IMR-90 (cell line): ENCODE results near the gene CIAO2B. TPM values are rescaled to one million over a fixed set of nuclear protein-coding genes. Genes with fewer than 3 reads are reported as not detected.

Experiments
- ATAC-seq: fragments of 200-7000 bp; cut with Tn5 transposase; 2 replicates; pipeline ENCODE4 v1.9.1; 2020; ENCODE audit warnings: low read depth, mild to moderate bottlenecking, moderate library complexity
- BruUV-seq: library from RNA; stranded (reverse); fragments of 400-500 nt; replicated peaks from 2 replicates; lab custom pipeline; 2021; lab: Mats Ljungman, UMichigan
- CTCF ChIA-PET: fragments of 300-600 bp; formaldehyde crosslinking; extraction: SDS; loops from one replicate; lab custom pipeline; 2021; ENCODE audit warnings: antibody characterized with exemption; lab: Yijun Ruan, JAX
- POLR2A ChIA-PET: fragments of 300-600 bp; sonication (Branson Sonifier 250); formaldehyde crosslinking; loops from one replicate; lab custom pipeline; 2022; ENCODE audit warnings: antibody characterized with exemption; ENCODE audit not compliant: unreplicated experiment; lab: Charles Lee
- DNase-seq: peaks from one replicate; pipeline ENCODE4 v3.0.0; 2013
- H2AFZ ChIP-seq: replicated peaks from 2 replicates; pipeline ENCODE3; 2013; ENCODE audit warnings: low read length, mild to moderate bottlenecking; ENCODE audit not compliant: poor library complexity
- H2AK5ac ChIP-seq: 2 replicates; pipeline ENCODE4 v1.6.1; 2013; ENCODE audit warnings: low read depth, low read length, inconsistent platforms
- H2AK9ac ChIP-seq: replicated peaks from 2 replicates; pipeline ENCODE3; 2013; ENCODE audit warnings: mild to moderate bottlenecking, low read depth, low read length, moderate library complexity; ENCODE audit not compliant: poor library complexity
- H2BK120ac ChIP-seq: 2 replicates; pipeline ENCODE4 v1.6.1; 2013; ENCODE audit warnings: low read depth, low read length, inconsistent platforms
- H2BK15ac ChIP-seq: 3 replicates; pipeline ENCODE4 v1.6.1; 2013; ENCODE audit warnings: low read depth, low read length, inconsistent platforms
- H2BK20ac ChIP-seq: 2 replicates; pipeline ENCODE4 v1.6.1; 2013; ENCODE audit warnings: low read depth, mild to moderate bottlenecking, inconsistent platforms, low read length, moderate library complexity
- H2BK5ac ChIP-seq: 2 replicates; pipeline ENCODE4 v1.6.1; 2013; ENCODE audit warnings: mild to moderate bottlenecking, low read depth, low read length, inconsistent platforms; ENCODE audit not compliant: poor library complexity, severe bottlenecking
- H3K14ac ChIP-seq: replicated peaks from 2 replicates; pipeline ENCODE4 v1.6.1; 2013; ENCODE audit warnings: low read depth, low read length, inconsistent platforms
- H3K18ac ChIP-seq: 2 replicates; pipeline ENCODE4 v1.6.1; 2013; ENCODE audit warnings: low read depth, low read length, control low read depth
- H3K23ac ChIP-seq: 2 replicates; pipeline ENCODE4 v1.6.1; 2013; ENCODE audit warnings: low read depth, low read length, inconsistent platforms
- H3K27ac ChIP-seq: 2 replicates; pipeline ENCODE4 v1.5.1; 2013; ENCODE audit warnings: mild to moderate bottlenecking, control low read depth, low read length; ENCODE audit not compliant: insufficient read depth
- H3K27me3 ChIP-seq: 2 replicates; pipeline ENCODE4 v1.6.1; 2013; ENCODE audit warnings: low read length; ENCODE audit not compliant: control insufficient read depth, insufficient read depth
- H3K36me3 ChIP-seq: 2 replicates; pipeline ENCODE4 v1.6.1; 2013; ENCODE audit warnings: low read length, mixed read lengths; ENCODE audit not compliant: control insufficient read depth, insufficient read depth
- H3K4ac ChIP-seq: 2 replicates; pipeline ENCODE4 v1.6.1; 2013; ENCODE audit warnings: low read depth, low read length, inconsistent platforms
- H3K4me1 ChIP-seq: 2 replicates; pipeline ENCODE4 v1.6.1; 2013; ENCODE audit warnings: low read length, mixed read lengths; ENCODE audit not compliant: control insufficient read depth, insufficient read depth
- H3K4me2 ChIP-seq: 2 replicates; pipeline ENCODE4 v1.6.1; 2013; ENCODE audit warnings: low read depth, mild to moderate bottlenecking, control low read depth, low read length, moderate library complexity
- H3K4me3 ChIP-seq: 2 replicates; pipeline ENCODE4 v1.5.1; 2013; ENCODE audit warnings: low read depth, mild to moderate bottlenecking, control low read depth, low read length, moderate library complexity; ENCODE audit not compliant: insufficient read depth
- H3K56ac ChIP-seq: 2 replicates; pipeline ENCODE4 v1.6.1; 2013; ENCODE audit warnings: low read length, inconsistent platforms; ENCODE audit not compliant: insufficient read depth; ENCODE audit errors: extremely low read depth
- H3K79me1 ChIP-seq, 2 experiments: 2 replicates each; pipeline ENCODE4 v1.6.1; 2013; ENCODE audit warnings: low read length in 2 of 2, inconsistent platforms in 1 of 2, low read depth in 1 of 2
- H3K9ac ChIP-seq: 2 replicates; pipeline ENCODE4 v1.6.1; 2013; ENCODE audit warnings: low read depth, low read length, control low read depth
- H3K9me1 ChIP-seq: 2 replicates; pipeline ENCODE4 v1.6.1; 2013; ENCODE audit warnings: low read length, inconsistent platforms; ENCODE audit not compliant: insufficient read depth
- H3K9me3 ChIP-seq: 2 replicates; pipeline ENCODE4 v1.6.1; 2013; ENCODE audit warnings: low read length; ENCODE audit not compliant: control insufficient read depth, insufficient read depth
- H4K20me1 ChIP-seq: 2 replicates; pipeline ENCODE4 v1.6.1; 2013; ENCODE audit warnings: low read length, inconsistent platforms; ENCODE audit not compliant: insufficient read depth
- H4K5ac ChIP-seq: 2 replicates; pipeline ENCODE4 v1.6.1; 2013; ENCODE audit warnings: mild to moderate bottlenecking, low read depth, low read length, control low read depth
- H4K8ac ChIP-seq, 2 experiments: 2 replicates each; pipeline ENCODE4 v1.6.1; 2013; ENCODE audit warnings: low read depth in 2 of 2, low read length in 2 of 2, control low read depth in 1 of 2, inconsistent platforms in 1 of 2
- H4K91ac ChIP-seq: 2 replicates; pipeline ENCODE4 v1.6.1; 2013; ENCODE audit warnings: low read depth, low read length, inconsistent platforms; ENCODE audit not compliant: insufficient read depth
- BHLHE40 ChIP-seq: fragments of 150-350 bp; IDR thresholded peaks from 2 replicates; pipeline ENCODE4 v1.6.1; 2016; ENCODE audit warnings: mild to moderate bottlenecking, low read depth, low read length
- CEBPB ChIP-seq: IDR thresholded peaks from 2 replicates; pipeline ENCODE4 v1.6.1; 2012; ENCODE audit warnings: low read depth, low read length, improper control_type of control experiment
- CTCF ChIP-seq: conservative IDR thresholded peaks from 2 replicates; pipeline ENCODE4 v1.5.1; 2012; ENCODE audit warnings: mild to moderate bottlenecking, low read depth, low read length, improper control_type of control experiment
- ELK1 ChIP-seq: fragments of 150-350 bp; IDR thresholded peaks from 2 replicates; pipeline ENCODE4 v1.6.1; 2016; ENCODE audit warnings: low read depth, mild to moderate bottlenecking, low read length, moderate library complexity, borderline replicate concordance
- FOS ChIP-seq: fragments of 150-350 bp; IDR thresholded peaks from 2 replicates; pipeline ENCODE4 v1.6.1; 2016; ENCODE audit warnings: low read depth, low read length
- MAFK ChIP-seq: IDR thresholded peaks from 2 replicates; pipeline ENCODE4 v1.6.1; 2012; ENCODE audit warnings: low read depth, low read length, improper control_type of control experiment
- MAZ ChIP-seq: IDR thresholded peaks from 2 replicates; pipeline ENCODE4 v1.6.1; 2012; ENCODE audit warnings: low read depth, mild to moderate bottlenecking, low read length, improper control_type of control experiment, moderate library complexity, borderline replicate concordance
- POLR2A ChIP-seq: IDR thresholded peaks from 2 replicates; pipeline ENCODE4 v1.6.1; 2012; ENCODE audit warnings: mild to moderate bottlenecking, low read depth, low read length
- RAD21 ChIP-seq: IDR thresholded peaks from 2 replicates; pipeline ENCODE4 v1.6.1; 2012; ENCODE audit warnings: low read length, improper control_type of control experiment
- RFX5 ChIP-seq: IDR thresholded peaks from 2 replicates; pipeline ENCODE4 v1.8.0; 2012; ENCODE audit warnings: low read depth, mild to moderate bottlenecking, low read length, moderate library complexity
- USF2 ChIP-seq: fragments of 150-350 bp; IDR thresholded peaks from 2 replicates; pipeline ENCODE4 v1.6.1; 2017; ENCODE audit warnings: mild to moderate bottlenecking, antibody characterized with exemption, low read length, low read depth
- WGBS, 2 experiments: methylation state at CpG; one replicate each; pipeline versions ENCODE4 v1.1.5 to v1.1.7; 2013; ENCODE audit warnings: missing lambda C conversion rate in 2 of 2; ENCODE audit not compliant: insufficient read length in 1 of 2; ENCODE audit errors: extremely low coverage in 2 of 2; 5-methylcytosine and 5-hydroxymethylcytosine counted together
- dilution Hi-C: fragments of 300-500 bp; cut with HindIII; formaldehyde crosslinking; loops from one replicate; pipeline ENCODE4 v1.14.3; 2018; ENCODE audit warnings: low sequenced_read_pairs; ENCODE audit not compliant: unreplicated experiment
- in situ Hi-C: fragments of 300-500 bp; cut with MboI; formaldehyde crosslinking; loops from 3 replicates; pipeline ENCODE4 v1.14.3; 2019; ENCODE audit warnings: low sequenced_read_pairs, inconsistent platforms, mixed read lengths
- intact Hi-C: fragments of 100-400 bp; cut with micrococcal nuclease; formaldehyde crosslinking; loops from 2 replicates; pipeline ENCODE4 v1.10.0; 2022
- polyA plus RNA-seq, 3 experiments: library from polyadenylated mRNA; depleted of rRNA; stranded (reverse); fragments of >200 nt; gene quantifications; 2 replicates each; pipeline ENCODE4 v1.2.3, GENCODE V29; 2012; ENCODE audit warnings: low replicate concordance in 1 of 3
- total RNA-seq: library from RNA; depleted of rRNA; stranded (reverse); fragments of >200 nt; gene quantifications from 2 replicates; pipeline ENCODE4 v1.2.3, GENCODE V29; 2012

Gene CIAO2B
- total and polyA plus RNA-seq, 2 of the 4 experiments (the other 2 are of a cell fraction): 148 to 234 TPM

- no peak overlapping the region for H2BK20ac ChIP-seq
- dilution Hi-C loops (no loop called here), intact Hi-C loops (no loop called here), in situ Hi-C loops (no loop called here)
- no TSS peak for BruUV-seq
- H4K5ac ChIP-seq: no peak overlapping the region
- peaks cover 2% of the 10 kb centered on the region; the same call in 1 of the 2 replicates for H3K9me3 ChIP-seq
- peaks cover 16% of the 10 kb centered on the region; the same call in 1 of the 2 replicates for H3K27me3 ChIP-seq
- no peaks in the 10 kb centered on the region for H3K79me1 ChIP-seq
- H2BK5ac ChIP-seq: no peak overlapping the region
- no peak for TF ChIP-seq RFX5
- no peak for TF ChIP-seq ELK1
- no peak for TF ChIP-seq USF2
- no peak for TF ChIP-seq FOS
- no peak for TF ChIP-seq POLR2A
- TF ChIP-seq RAD21: no peak
- TF ChIP-seq MAFK: no peak
- TF ChIP-seq MAZ: no peak
- no peak for TF ChIP-seq CEBPB
- TF ChIP-seq CTCF: no peak
- TF ChIP-seq BHLHE40: no peak
- ATAC-seq: no peak
- no peak overlapping the region for H3K27ac ChIP-seq
- no peak overlapping the region for H2AK9ac ChIP-seq
- H3K23ac ChIP-seq: no peak overlapping the region
- H4K8ac ChIP-seq: no peak overlapping the region
- no peaks in the 10 kb centered on the region for H3K36me3 ChIP-seq
- no peak overlapping the region for H3K9ac ChIP-seq
- 86% methylated on average over 3 of the region's 6 CpGs; no CpG with 5 or more reads in 1 of the 2 experiments for WGBS, 2 experiments
- no peak overlapping the region for H4K91ac ChIP-seq
- ChIA-PET POLR2A (interaction anchor here (0.7 kb wide), 1 partner anchor 63 kb away, joined by 10 read pairs; no protein-coding TSS in a partner anchor), CTCF (interaction anchor here (1.5 kb wide), 1 partner anchor 12 kb away, joined by 4 read pairs; the partner anchor contains the start of gene CES3)
- H3K9me1 ChIP-seq: no peaks in the 10 kb centered on the region
- no peak overlapping the region for H3K56ac ChIP-seq
- no peaks in the 10 kb centered on the region for H4K20me1 ChIP-seq
- H2BK120ac ChIP-seq: no peak overlapping the region
- no peak overlapping the region for H3K18ac ChIP-seq
- peaks cover 6% of the 10 kb centered on the region for H3K4me1 ChIP-seq
- H3K4ac ChIP-seq: no peak overlapping the region
- no peak overlapping the region for H3K14ac ChIP-seq
- H3K4me2 ChIP-seq: no peak overlapping the region
- no peak overlapping the region for H3K4me3 ChIP-seq
- no peak overlapping the region for H2BK15ac ChIP-seq
- no peak for DNase-seq
- H2AFZ ChIP-seq: no peak overlapping the region
- no peak overlapping the region for H2AK5ac ChIP-seq
These were observed 15.3 kb upstream of the CIAO2B start for GRCh38 chr16:66949472-66949871.
